GM12878 (cell line): ENCODE results near the gene KCND3. TPM values are rescaled to one million over a fixed set of nuclear protein-coding genes. Genes with fewer than 3 reads are reported as not detected.

ENCODE experiments used
- ATAC-seq: fragments of 200-7000 bp; cut with Tn5 transposase; 3 replicates; pipeline ENCODE4 v1.9.1; 2020; ENCODE audit warnings: mild to moderate bottlenecking, moderate library complexity
- BruUV-seq: library from RNA; stranded (reverse); fragments of 400-500 nt; replicated peaks from 2 replicates; lab custom pipeline; 2021; lab: Mats Ljungman, UMichigan
- CTCF ChIA-PET: fragments of 300-600 bp; sonication (Branson Sonifier 250); formaldehyde crosslinking; extraction: SDS; loops from one replicate; lab custom pipeline; 2021; ENCODE audit warnings: inconsistent platforms; lab: Yijun Ruan, JAX
- POLR2A ChIA-PET: fragments of 350-600 bp; formaldehyde crosslinking; extraction: SDS; loops from one replicate; lab custom pipeline; 2021; ENCODE audit warnings: inconsistent platforms; lab: Charles Lee
- RAD21 ChIA-PET: fragments of 300-600 bp; sonication (Branson Sonifier 250); formaldehyde crosslinking; loops from one replicate; lab custom pipeline; 2023; ENCODE audit warnings: antibody characterized with exemption; ENCODE audit not compliant: unreplicated experiment; lab: Charles Lee
- SMC1A ChIA-PET: fragments of 300-600 bp; sonication (Branson Sonifier 250); formaldehyde crosslinking; loops from one replicate; lab custom pipeline; 2023; ENCODE audit not compliant: unreplicated experiment, uncharacterized antibody; lab: Charles Lee
- DNase-seq: peaks from one replicate; pipeline ENCODE4 v3.0.0-alpha.2; 2011; ENCODE audit warnings: low read depth, low spot score
- FAIRE-seq: peaks from 3 replicates; lab custom pipeline; 2011; peaks lifted over from hg19 to GRCh38; lab: Jason Lieb, UNC
- H2AFZ ChIP-seq: 2 replicates; pipeline ENCODE4 v1.6.0; 2011; ENCODE audit warnings: low read depth, low read length, control low read depth; ENCODE audit not compliant: control insufficient read depth
- H3K27ac ChIP-seq: 2 replicates; pipeline ENCODE4 v1.5.1; 2011; ENCODE audit warnings: control low read depth; ENCODE audit not compliant: control insufficient read depth, insufficient read depth
- H3K27me3 ChIP-seq, 2 experiments: replicated peaks in 1 of 2; 2 replicates each; pipeline versions ENCODE4 v1.6.0 to v1.6.1; 2011; ENCODE audit warnings: low read length in 1 of 2; ENCODE audit not compliant: control insufficient read depth in 2 of 2, insufficient read depth in 2 of 2
- H3K36me3 ChIP-seq, 2 experiments: 2 replicates each; pipeline ENCODE4 v1.5.1; 2011; ENCODE audit warnings: low read length in 1 of 2; ENCODE audit not compliant: control insufficient read depth in 2 of 2, insufficient read depth in 2 of 2
- H3K4me1 ChIP-seq: 2 replicates; pipeline ENCODE4 v1.6.1; 2011; ENCODE audit warnings: mild to moderate bottlenecking, low read length, moderate library complexity, mixed read lengths; ENCODE audit not compliant: control insufficient read depth, insufficient read depth
- H3K4me2 ChIP-seq: 2 replicates; pipeline ENCODE4 v1.6.0; 2011; ENCODE audit warnings: control low read depth; ENCODE audit not compliant: control insufficient read depth, insufficient read depth
- H3K4me3 ChIP-seq: fragments of 200-600 bp; sonication (generic); 2 replicates; pipeline ENCODE4 v1.5.1; 2016
- H3K79me2 ChIP-seq: 2 replicates; pipeline ENCODE4 v1.6.0; 2011; ENCODE audit warnings: low read length; ENCODE audit not compliant: control insufficient read depth, insufficient read depth
- H3K9ac ChIP-seq: 2 replicates; pipeline ENCODE4 v1.8.0; 2011; ENCODE audit warnings: low read length, control low read depth, mixed read lengths; ENCODE audit not compliant: control insufficient read depth, insufficient read depth
- H3K9me3 ChIP-seq: replicated peaks from 3 replicates; pipeline ENCODE4 v1.5.1; 2011; ENCODE audit warnings: mild to moderate bottlenecking, low read length; ENCODE audit not compliant: control insufficient read depth, insufficient read depth
- H4K20me1 ChIP-seq: 2 replicates; pipeline ENCODE4 v1.6.0; 2011; ENCODE audit not compliant: control insufficient read depth, insufficient read depth
- CEBPB ChIP-seq, 2 experiments: fragments of 150-350 bp in 1 of 2; IDR thresholded peaks; 2 replicates each; pipeline ENCODE4 v1.6.1; 2012 to 2014; ENCODE audit warnings: low read depth in 2 of 2, low read length in 2 of 2, borderline replicate concordance in 1 of 2, inconsistent platforms in 1 of 2
- EGR1 ChIP-seq, 2 experiments: IDR thresholded peaks; 1 replicate in 1 of 2; 2 replicates in 1 of 2; pipeline ENCODE4 v1.6.1; 2011 to 2012; ENCODE audit warnings: low read depth in 2 of 2, low read length in 2 of 2, borderline replicate concordance in 1 of 2, mild to moderate bottlenecking in 1 of 2, moderate library complexity in 1 of 2
- MEF2A ChIP-seq: IDR thresholded peaks from 2 replicates; pipeline ENCODE4 v1.6.1; 2011; ENCODE audit warnings: low read depth, mild to moderate bottlenecking, low read length, moderate library complexity; ENCODE audit not compliant: insufficient read depth
- MEF2B ChIP-seq: fragments of 450-650 bp; IDR thresholded peaks from 2 replicates; pipeline ENCODE4 v1.6.1; 2018; ENCODE audit warnings: mild to moderate bottlenecking, moderate library complexity; ENCODE audit not compliant: partially characterized antibody, poor library complexity, severe bottlenecking
- SMARCA5 ChIP-seq: fragments of 450-650 bp; IDR thresholded peaks from 2 replicates; pipeline ENCODE4 v1.6.1; 2017; ENCODE audit warnings: mild to moderate bottlenecking
- STAT1 ChIP-seq: fragments of 450-650 bp; conservative IDR thresholded peaks from 2 replicates; pipeline ENCODE4 v1.6.1; 2014; ENCODE audit warnings: antibody characterized with exemption, mild to moderate bottlenecking
- WGBS: methylation state at CpG from one replicate; pipeline ENCODE4 v1.1.6; 2016; ENCODE audit warnings: low lambda C conversion rate; ENCODE audit not compliant: insufficient replicate concordance, insufficient coverage; ENCODE audit errors: missing lambda C conversion rate; 5-methylcytosine and 5-hydroxymethylcytosine counted together
- in situ Hi-C: fragments of 300-500 bp; cut with MboI; formaldehyde crosslinking; loops from 9 replicates; pipeline ENCODE4 v1.14.3; 2018; ENCODE audit warnings: mixed read lengths
- intact Hi-C: fragments of 100-400 bp; cut with micrococcal nuclease; formaldehyde crosslinking; loops from one replicate; pipeline ENCODE4 v1.14.2; 2022; ENCODE audit not compliant: unreplicated experiment
- polyA plus RNA-seq, 11 experiments: library from polyadenylated mRNA; depleted of rRNA in 4 of 11; unstranded in 6 of 11; stranded (reverse) in 5 of 11; fragments of >200 nt; fragmentation: Nextera tagmentation in 4 of 11; fragmentation: Illumina TruSeq in 1 of 11; extraction: Ambion mirVana in 4 of 11; extraction: Trizol in 1 of 11; gene quantifications; 1 replicate in 1 of 11; 2 replicates in 10 of 11; pipeline versions ENCODE4 v1.2.1 to v1.2.3, GENCODE V29; 2011 to 2016; ENCODE audit warnings: inconsistent platforms in 2 of 11, missing spikeins in 2 of 11, low read depth in 1 of 11
- total RNA-seq, 4 experiments: library from RNA; depleted of rRNA in 3 of 4; stranded (reverse); fragments of >200 nt in 3 of 4; fragmentation: Illumina TruSeq in 1 of 4; extraction: Trizol in 1 of 4; gene quantifications; 2 replicates each; pipeline versions ENCODE4 v1.2.1 to v1.2.3, GENCODE V29; 2013 to 2021

KCND3 gene
- total and polyA plus RNA-seq, 10 of the 15 experiments (the other 5 are each of a cell fraction or from before 2014, with no cell fraction given): 0.02 TPM; not detected in 9

- no peak overlapping the region for H2AFZ ChIP-seq
- CTCF ChIA-PET: no interaction called here
- H3K27me3 ChIP-seq: peaks cover 3 to 7% of the 10 kb centered on the region in 2 experiments; a peak in 3 of 4 replicates
- RAD21 ChIA-PET: no interaction called here
- ATAC-seq (no peak), DNase-seq (no peak), FAIRE-seq (no peak)
- H3K4me2 ChIP-seq: no peak overlapping the region
- H3K36me3 ChIP-seq: no peaks in the 10 kb centered on the region
- no peak overlapping the region for H3K27ac ChIP-seq
- H3K4me1 ChIP-seq: no peaks in the 10 kb centered on the region
- no TSS peak for BruUV-seq
- H3K9me3 ChIP-seq: no peaks in the 10 kb centered on the region
- no peak for TF ChIP-seq EGR1 (IDR thresholded peaks at IDR 0.05; ENCODE audit: borderline replicate concordance in 1 of 2, low read depth in 2 of 2, low read length in 2 of 2)
- POLR2A ChIA-PET: no interaction called here
- H3K79me2 ChIP-seq: no peaks in the 10 kb centered on the region
- 16% methylated on average over 13 of the region's 13 CpGs for WGBS
- in situ Hi-C loops (no loop called here), intact Hi-C loops (no loop called here)
- no peak overlapping the region for H3K4me3 ChIP-seq
- SMC1A ChIA-PET: no interaction called here
- H3K9ac ChIP-seq: no peak overlapping the region
- H4K20me1 ChIP-seq: no peaks in the 10 kb centered on the region
Observed at GRCh38 chr1:111856411-111857185, 132.9 kb downstream of the KCND3 start.

GRCh38 chr1:111855260-111855659 lies 134.2 kb downstream of the KCND3 start:
- H3K9ac ChIP-seq: no peak overlapping the region
- no peaks in the 10 kb centered on the region for H3K4me1 ChIP-seq
- no peak overlapping the region for H3K4me3 ChIP-seq
- no TSS peak for BruUV-seq
- ChIA-PET RAD21 (no interaction called here), CTCF (no interaction called here), POLR2A (no interaction called here), SMC1A (no interaction called here)
- no peaks in the 10 kb centered on the region for H3K79me2 ChIP-seq
- no peaks in the 10 kb centered on the region for H3K9me3 ChIP-seq
- H3K4me2 ChIP-seq: no peak overlapping the region
- WGBS: 2% methylated on average over 4 of the region's 4 CpGs
- no peak overlapping the region for H3K27ac ChIP-seq
- intact Hi-C loops (no loop called here), in situ Hi-C loops (no loop called here)
- TF ChIP-seq SMARCA5 (no peak), STAT1 (no peak), MEF2B (no peak), MEF2A (no peak), CEBPB (IDR thresholded peaks at IDR 0.05; ENCODE audit: borderline replicate concordance in 1 of 2, low read depth in 2 of 2, low read length in 2 of 2) (no peak)
- FAIRE-seq (no peak), DNase-seq (no peak), ATAC-seq (no peak)
- H3K27me3 ChIP-seq: peaks cover 3 to 7% of the 10 kb centered on the region in 2 experiments; a peak in 3 of 4 replicates
- no peaks in the 10 kb centered on the region for H4K20me1 ChIP-seq
- H2AFZ ChIP-seq: no peak overlapping the region
- H3K36me3 ChIP-seq: no peaks in the 10 kb centered on the region
